ENCODE data around the gene GRIN2C.

The GRIN2C gene

DNA sequence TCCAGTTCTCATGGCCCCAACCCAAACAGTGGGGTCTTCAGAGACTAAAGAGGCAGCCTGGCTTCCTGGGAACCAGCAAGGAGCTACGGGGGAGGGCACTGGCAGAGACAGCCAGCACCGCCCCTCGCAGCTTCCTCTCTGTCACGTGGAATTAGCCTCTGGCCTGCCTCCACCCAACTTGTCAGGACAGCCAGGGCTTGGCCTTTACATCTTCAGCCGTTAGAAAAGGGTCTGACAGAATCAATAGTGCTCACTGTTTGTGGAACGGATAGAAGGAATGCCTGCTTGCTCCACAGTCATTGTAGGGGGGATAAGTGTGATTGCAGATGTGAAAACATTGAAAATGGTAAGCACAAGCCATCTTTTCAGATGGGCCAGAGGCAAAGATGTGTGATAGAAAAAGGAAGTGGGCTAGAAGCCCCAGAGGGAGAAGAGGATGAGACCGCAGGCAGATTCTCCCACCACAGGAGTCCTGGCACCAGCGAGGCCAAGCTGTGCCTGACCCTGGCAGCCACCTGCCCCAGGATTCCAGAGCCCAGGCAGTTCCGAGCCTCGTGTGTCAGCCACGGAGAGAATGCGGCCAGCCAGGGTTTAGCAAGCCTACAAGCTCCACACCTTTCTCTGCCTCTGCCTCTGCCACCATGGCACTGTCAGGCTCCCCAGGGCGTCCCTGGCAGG is 18.6 kb downstream of the GRIN2C start:
- no peaks in the 10 kb centered on the region for H3K9me3 ChIP-seq (ENCODE audit: control insufficient read depth, low read length)
- H3K4me1 ChIP-seq (ENCODE audit: control insufficient read depth, insufficient read depth, low read length, poor library complexity, severe bottlenecking): peaks cover 9% of the 10 kb centered on the region
- no peak overlapping the region for H3K4me3 ChIP-seq (ENCODE audit: extremely low read depth, insufficient read depth, low read length, poor library complexity, severe bottlenecking)
- H3K27ac ChIP-seq (ENCODE audit: low read depth, low read length, severe bottlenecking): no peak overlapping the region
- 55 to 56% methylated on average over 12 to 13 of the region's 13 CpGs for WGBS, 2 experiments (ENCODE audit: insufficient coverage in 2 of 2)
- peaks cover 4% of the 10 kb centered on the region for H3K36me3 ChIP-seq (ENCODE audit: control insufficient read depth, insufficient read depth, low read length)

DNA sequence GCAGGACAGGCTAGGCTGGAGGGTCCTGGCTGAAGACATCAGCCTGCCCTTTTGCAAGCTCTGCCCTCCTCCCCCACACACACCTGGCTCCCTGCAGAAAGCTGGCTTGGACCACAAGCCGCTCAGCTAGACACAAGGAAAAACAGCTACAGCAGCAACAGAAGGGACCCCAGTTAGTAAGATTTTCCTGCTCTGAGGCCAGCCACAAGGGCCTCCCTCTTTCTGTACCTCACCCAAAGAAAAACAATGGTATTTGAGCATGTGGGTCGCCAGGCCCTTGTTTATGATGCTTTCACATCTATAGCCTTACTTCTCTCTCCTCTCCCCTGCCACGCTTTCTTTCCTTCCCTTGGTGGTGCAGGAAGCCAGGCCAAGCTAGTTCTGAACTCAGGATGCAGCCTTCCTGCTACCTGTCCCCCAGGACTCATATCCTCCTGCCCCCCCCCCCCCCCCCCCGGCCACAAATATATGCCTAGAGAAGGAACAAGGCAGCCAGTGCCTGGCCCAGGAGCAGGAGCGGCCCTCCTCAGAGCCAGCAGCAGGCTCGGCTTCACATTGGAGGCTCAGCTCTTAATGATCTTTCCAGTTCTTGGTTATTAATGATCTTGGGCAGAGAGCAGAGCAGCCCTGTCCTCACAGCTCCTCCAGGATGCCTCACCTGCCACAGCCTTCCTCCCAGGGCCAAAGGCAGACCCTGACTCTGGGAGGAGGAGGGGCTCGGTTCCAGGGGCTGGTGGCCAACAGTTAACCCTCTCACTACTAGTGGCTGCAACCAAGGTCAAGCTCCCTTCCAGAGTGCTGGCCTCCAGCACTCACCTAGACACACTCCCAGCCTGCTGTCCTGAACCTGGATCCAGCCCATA is 19.5 kb downstream of the GRIN2C start:
- Histone ChIP-seq H3K36me3 (ENCODE audit: control insufficient read depth, insufficient read depth, low read length) (peaks cover 11% of the 10 kb centered on the region), H3K9me3 (ENCODE audit: control insufficient read depth, low read length) (no peaks in the 10 kb centered on the region), H3K4me1 (ENCODE audit: control insufficient read depth, insufficient read depth, low read length, poor library complexity, severe bottlenecking) (peaks cover 9% of the 10 kb centered on the region), H3K27ac (ENCODE audit: low read depth, low read length, severe bottlenecking) (no peak overlapping the region), H3K4me3 (ENCODE audit: extremely low read depth, insufficient read depth, low read length, poor library complexity, severe bottlenecking) (no peak overlapping the region)
- WGBS, 2 experiments (ENCODE audit: insufficient coverage in 2 of 2): 74% methylated on average over 4 to 5 of the region's 7 CpGs

DNA sequence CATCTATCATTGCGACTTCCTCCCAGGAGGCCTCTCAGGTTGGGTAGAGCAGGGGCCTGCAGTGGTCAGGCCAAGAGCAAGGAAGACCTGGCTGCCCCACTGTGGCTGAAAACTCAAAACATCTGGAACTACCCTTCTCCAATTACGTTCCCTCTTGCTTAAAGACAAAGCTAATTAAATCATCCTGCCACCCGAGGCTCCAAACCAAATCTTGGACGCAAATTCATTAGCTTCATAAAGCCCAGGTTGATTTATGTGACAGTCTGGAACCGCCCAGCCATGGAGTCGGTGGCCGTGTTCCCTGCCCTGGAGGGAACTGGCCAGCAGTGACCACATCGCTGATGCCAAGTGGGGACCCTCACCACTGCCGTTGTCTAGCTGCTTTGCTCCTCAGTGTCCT is 21.4 kb downstream of the GRIN2C start:
- H3K4me3 ChIP-seq (ENCODE audit: extremely low read depth, insufficient read depth, low read length, poor library complexity, severe bottlenecking): no peak overlapping the region
- peaks cover 9% of the 10 kb centered on the region for H3K4me1 ChIP-seq (ENCODE audit: control insufficient read depth, insufficient read depth, low read length, poor library complexity, severe bottlenecking)
- H3K36me3 ChIP-seq (ENCODE audit: control insufficient read depth, insufficient read depth, low read length): peaks cover 11% of the 10 kb centered on the region
- H3K27ac ChIP-seq (ENCODE audit: low read depth, low read length, severe bottlenecking): no peak overlapping the region
- no peaks in the 10 kb centered on the region for H3K9me3 ChIP-seq (ENCODE audit: control insufficient read depth, low read length)
- WGBS, 2 experiments (ENCODE audit: insufficient coverage in 2 of 2): 83 to 91% methylated on average over 9 of the region's 9 CpGs

DNA sequence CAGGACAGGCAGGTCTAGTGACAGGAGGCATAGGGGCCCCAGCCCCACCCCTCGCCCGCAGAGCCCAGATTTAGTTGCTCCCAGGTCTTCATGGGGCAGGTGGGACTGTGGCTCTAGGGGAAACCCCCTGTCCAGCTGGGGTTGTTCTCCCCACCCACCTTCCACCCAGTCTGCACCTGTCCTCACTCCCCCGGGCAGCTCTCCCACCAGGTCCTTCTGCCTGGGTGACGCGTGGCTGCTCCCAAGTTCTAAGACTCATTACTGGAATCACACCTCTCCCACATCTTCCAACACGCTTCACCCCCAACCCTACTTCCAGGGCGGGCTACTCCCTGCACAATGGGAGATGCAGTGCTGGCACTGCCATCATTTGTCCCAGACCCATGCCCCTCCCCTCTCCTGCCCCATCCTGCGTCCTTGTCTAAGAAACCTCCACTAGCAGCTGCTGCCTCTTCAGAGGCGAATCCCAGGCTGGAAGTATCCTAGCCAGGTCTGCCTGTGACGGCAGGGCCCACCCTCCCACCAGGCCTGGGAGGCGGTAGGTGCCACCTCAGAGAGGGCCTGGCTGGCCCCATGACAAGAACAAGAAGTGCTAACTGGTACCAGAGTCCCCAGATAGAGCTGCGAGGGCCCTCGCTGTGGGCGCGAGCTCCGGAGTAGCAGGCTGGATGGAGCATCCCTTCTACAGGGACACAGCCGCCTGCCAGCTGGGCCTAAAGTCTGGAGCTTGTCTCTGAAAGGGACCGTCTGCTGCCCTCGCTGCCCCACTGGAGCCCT is 22.8 kb downstream of the GRIN2C start:
- H3K4me1 ChIP-seq (ENCODE audit: control insufficient read depth, insufficient read depth, low read length, poor library complexity, severe bottlenecking): peaks cover 9% of the 10 kb centered on the region

DNA sequence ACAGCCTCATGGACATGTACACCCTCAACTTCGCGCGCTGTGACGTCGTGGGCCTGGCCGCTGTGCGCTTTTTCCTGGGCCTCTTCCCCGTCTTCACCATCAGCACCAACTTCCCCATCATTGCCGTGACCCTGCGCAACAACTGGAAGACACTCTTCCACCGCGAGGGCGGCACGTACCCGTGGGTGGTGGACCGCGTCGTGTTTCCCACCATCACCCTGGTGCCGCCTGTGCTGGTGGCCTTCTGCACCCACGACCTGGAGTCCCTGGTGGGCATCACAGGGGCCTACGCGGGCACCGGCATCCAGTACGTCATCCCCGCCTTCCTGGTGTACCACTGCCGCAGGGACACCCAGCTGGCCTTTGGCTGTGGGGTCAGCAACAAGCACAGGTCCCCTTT is 23.5 kb downstream of the GRIN2C start:
- H3K4me3 ChIP-seq (ENCODE audit: extremely low read depth, insufficient read depth, low read length, poor library complexity, severe bottlenecking): no peak overlapping the region
- H3K27ac ChIP-seq (ENCODE audit: low read depth, low read length, severe bottlenecking): no peak overlapping the region
- H3K4me1 ChIP-seq (ENCODE audit: control insufficient read depth, insufficient read depth, low read length, poor library complexity, severe bottlenecking): peaks cover 8% of the 10 kb centered on the region
- no peaks in the 10 kb centered on the region for H3K9me3 ChIP-seq (ENCODE audit: control insufficient read depth, low read length)
- H3K36me3 ChIP-seq (ENCODE audit: control insufficient read depth, insufficient read depth, low read length): peaks cover 11% of the 10 kb centered on the region
- WGBS, 2 experiments (ENCODE audit: insufficient coverage in 2 of 2): 97% methylated on average over 26 of the region's 26 CpGs

More for the DNA sequence above, 22.8 kb downstream of the GRIN2C start:
- Histone ChIP-seq H3K27ac (ENCODE audit: low read depth, low read length, severe bottlenecking) (no peak overlapping the region), H3K4me3 (ENCODE audit: extremely low read depth, insufficient read depth, low read length, poor library complexity, severe bottlenecking) (no peak overlapping the region), H3K9me3 (ENCODE audit: control insufficient read depth, low read length) (no peaks in the 10 kb centered on the region), H3K36me3 (ENCODE audit: control insufficient read depth, insufficient read depth, low read length) (peaks cover 11% of the 10 kb centered on the region)
- WGBS, 2 experiments (ENCODE audit: insufficient coverage in 2 of 2): 95 to 99% methylated on average over 17 to 19 of the region's 19 CpGs

- 76 to 86% methylated on average over 14 to 15 of the region's 16 CpGs for WGBS, 2 experiments (ENCODE audit: insufficient coverage in 2 of 2)
- H3K36me3 ChIP-seq (ENCODE audit: control insufficient read depth, insufficient read depth, low read length): peaks cover 13% of the 10 kb centered on the region
- H3K27ac ChIP-seq (ENCODE audit: low read depth, low read length, severe bottlenecking): no peak overlapping the region
- no peaks in the 10 kb centered on the region for H3K4me1 ChIP-seq (ENCODE audit: control insufficient read depth, insufficient read depth, low read length, poor library complexity, severe bottlenecking)
- no peak overlapping the region for H3K4me3 ChIP-seq (ENCODE audit: extremely low read depth, insufficient read depth, low read length, poor library complexity, severe bottlenecking)
- no peaks in the 10 kb centered on the region for H3K9me3 ChIP-seq (ENCODE audit: control insufficient read depth, low read length)
Measured at GRCh38 chr17:74833501-74834377, 25.9 kb downstream of the GRIN2C start.

- 92 to 93% methylated on average over 8 to 9 of the region's 9 CpGs for WGBS, 2 experiments (ENCODE audit: insufficient coverage in 2 of 2)
- Histone ChIP-seq H3K27ac (ENCODE audit: low read depth, low read length, severe bottlenecking) (no peak overlapping the region), H3K4me3 (ENCODE audit: extremely low read depth, insufficient read depth, low read length, poor library complexity, severe bottlenecking) (no peak overlapping the region), H3K4me1 (ENCODE audit: control insufficient read depth, insufficient read depth, low read length, poor library complexity, severe bottlenecking) (no peaks in the 10 kb centered on the region), H3K9me3 (ENCODE audit: control insufficient read depth, low read length) (no peaks in the 10 kb centered on the region), H3K36me3 (ENCODE audit: control insufficient read depth, insufficient read depth, low read length) (peaks cover 9% of the 10 kb centered on the region)
Measured at GRCh38 chr17:74832421-74832820, 27.3 kb downstream of the GRIN2C start.

DNA sequence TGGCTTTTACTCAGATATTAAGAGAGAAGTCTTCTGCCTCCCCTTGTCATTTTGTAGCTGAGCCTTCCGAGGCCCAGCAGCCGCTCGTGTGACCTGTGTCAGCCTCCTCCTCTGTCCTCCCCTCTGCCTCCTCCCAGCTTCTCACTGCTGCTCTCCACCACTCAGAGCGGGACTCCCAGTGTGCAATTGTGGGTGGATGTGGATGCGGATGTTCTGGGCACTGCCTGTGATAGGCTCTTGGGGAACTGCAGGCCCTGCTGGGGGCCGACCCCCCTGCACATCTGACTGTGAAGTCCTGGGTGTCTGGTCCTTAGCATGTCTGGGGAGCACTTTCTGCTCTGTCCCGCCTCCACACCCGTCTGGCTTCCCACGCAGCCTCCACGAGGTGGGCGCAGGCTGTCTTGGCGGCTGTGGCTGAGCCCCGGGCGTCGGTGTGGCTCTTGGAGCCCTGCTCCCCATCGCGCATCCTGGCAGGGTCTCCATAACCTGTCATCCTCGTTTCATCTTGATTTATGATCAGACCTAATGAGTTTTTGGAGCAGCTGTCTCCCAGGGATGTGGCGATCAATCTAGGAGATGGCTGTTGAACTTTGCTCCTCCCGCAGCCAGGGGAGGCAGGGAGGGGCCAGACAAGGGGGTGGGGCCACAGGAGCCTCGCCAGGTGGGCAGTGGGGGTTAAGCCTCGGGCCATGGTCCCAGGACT is 28.1 kb downstream of the GRIN2C start:
- Histone ChIP-seq H3K9me3 (ENCODE audit: control insufficient read depth, low read length) (no peaks in the 10 kb centered on the region), H3K4me1 (ENCODE audit: control insufficient read depth, insufficient read depth, low read length, poor library complexity, severe bottlenecking) (no peaks in the 10 kb centered on the region), H3K4me3 (ENCODE audit: extremely low read depth, insufficient read depth, low read length, poor library complexity, severe bottlenecking) (no peak overlapping the region), H3K27ac (ENCODE audit: low read depth, low read length, severe bottlenecking) (no peak overlapping the region), H3K36me3 (ENCODE audit: control insufficient read depth, insufficient read depth, low read length) (peaks cover 11% of the 10 kb centered on the region)
- WGBS, 2 experiments (ENCODE audit: insufficient coverage in 2 of 2): 86 to 97% methylated on average over 15 to 20 of the region's 22 CpGs

GRCh38 chr17:74830861-74831260 is 28.8 kb downstream of the GRIN2C start:
- H3K36me3 ChIP-seq (ENCODE audit: control insufficient read depth, insufficient read depth, low read length): peaks cover 16% of the 10 kb centered on the region
- H3K9me3 ChIP-seq (ENCODE audit: control insufficient read depth, low read length): no peaks in the 10 kb centered on the region
- WGBS, 2 experiments (ENCODE audit: insufficient coverage in 2 of 2): 91 to 94% methylated on average over 16 to 19 of the region's 19 CpGs
- no peak overlapping the region for H3K4me3 ChIP-seq (ENCODE audit: extremely low read depth, insufficient read depth, low read length, poor library complexity, severe bottlenecking)
- H3K4me1 ChIP-seq (ENCODE audit: control insufficient read depth, insufficient read depth, low read length, poor library complexity, severe bottlenecking): no peaks in the 10 kb centered on the region
- no peak overlapping the region for H3K27ac ChIP-seq (ENCODE audit: low read depth, low read length, severe bottlenecking)
